Uterus (tissue), 4 donors: Measurements from ENCODE around the gene TMF1. TPM values are rescaled to one million over a fixed set of nuclear protein-coding genes. Genes with fewer than 3 reads are reported as not detected.

Experiments used
- DNase-seq, 2 donors: peaks; one replicate each; pipeline ENCODE4 v3.0.0-alpha.2; 2019 to 2020
- H3K27ac ChIP-seq, 2 donors: fragments of 200-600 bp; sonication (generic); 1 replicate in 1 of 2; 2 replicates in 1 of 2; pipeline ENCODE4 v1.5.1; 2016 to 2018
- H3K27me3 ChIP-seq, 2 donors: fragments of 200-600 bp; sonication (generic); one replicate each; pipeline ENCODE4 v1.5.1; 2018 to 2019; ENCODE audit warnings: control low read depth in 1 of 2
- H3K36me3 ChIP-seq, 2 donors: fragments of 200-600 bp; sonication (generic); one replicate each; pipeline ENCODE4 v1.5.1; 2019; ENCODE audit warnings: control low read depth in 1 of 2
- H3K4me1 ChIP-seq, 2 donors: fragments of 200-600 bp; sonication (generic); one replicate each; pipeline ENCODE4 v1.5.1; 2018 to 2019; ENCODE audit warnings: control low read depth in 1 of 2
- H3K4me3 ChIP-seq, 2 donors: fragments of 200-600 bp; sonication (generic); 1 replicate in 1 of 2; 2 replicates in 1 of 2; pipeline ENCODE4 v1.5.1; 2018 to 2019; ENCODE audit warnings: mild to moderate bottlenecking in 1 of 2
- H3K9me3 ChIP-seq, 2 donors: fragments of 200-600 bp; sonication (generic); one replicate each; pipeline ENCODE4 v1.5.1; 2019; ENCODE audit warnings: control low read depth in 1 of 2
- CTCF ChIP-seq, 4 experiments: fragments of 200-600 bp in 2 of 4; fragments of 450-650 bp in 2 of 4; sonication (generic) in 2 of 4; IDR thresholded peaks; one replicate each; pipeline ENCODE4 v1.5.1; 2016 to 2019; ENCODE audit warnings: antibody characterized with exemption in 4 of 4, mild to moderate bottlenecking in 2 of 4, moderate library complexity in 1 of 4
- POLR2A ChIP-seq, 2 donors: fragments of 450-650 bp; IDR thresholded peaks; one replicate each; pipeline ENCODE4 v1.6.1; 2016; ENCODE audit warnings: antibody characterized with exemption in 2 of 2, mild to moderate bottlenecking in 1 of 2, moderate library complexity in 1 of 2
- intact Hi-C: fragments of 100-400 bp; cut with DNase I; formaldehyde crosslinking; loops from one replicate; pipeline ENCODE4 v1.15.1; 2023; ENCODE audit warnings: low total_unique reads
- total RNA-seq, 4 donors: library from RNA; depleted of rRNA in 3 of 4; stranded (reverse); fragments of >200 nt in 3 of 4; gene quantifications; one replicate each; pipeline versions ENCODE4 v1.1.0 to v1.2.4, GENCODE V29; 2014 to 2023
- donor health status: DM: yes; HTN: yes; CAD: no.

Gene TMF1
- total RNA-seq, 4 donors from 2014 or later = 24.1 to 69.3 (median 44.9) TPM

- Histone ChIP-seq H3K9me3 (no peaks in the 10 kb centered on the region), H3K36me3 (no peaks in the 10 kb centered on the region), H3K4me1 (no peaks in the 10 kb centered on the region), H3K27ac (no peak overlapping the region), H3K4me3 (no peak overlapping the region), H3K27me3 (no peaks in the 10 kb centered on the region)
- intact Hi-C loops = no loop called here
- TF ChIP-seq CTCF (IDR thresholded peaks at IDR 0.05) (no peak), POLR2A (IDR thresholded peaks at IDR 0.05) (no peak)
- DNase-seq = no peak
Observed at GRCh38 chr3:68999605-69000004, 52.5 kb downstream of the TMF1 start.

- Histone ChIP-seq H3K4me3 (no peak overlapping the region), H3K4me1 (no peaks in the 10 kb centered on the region), H3K27ac (no peak overlapping the region), H3K36me3 (no peaks in the 10 kb centered on the region), H3K9me3 (no peaks in the 10 kb centered on the region), H3K27me3 (no peaks in the 10 kb centered on the region)
- no peak for DNase-seq
- intact Hi-C loops = no loop called here
- TF ChIP-seq POLR2A (IDR thresholded peaks at IDR 0.05) (no peak), CTCF (IDR thresholded peaks at IDR 0.05) (no peak)
Observed at GRCh38 chr3:68999158-68999557, 53.0 kb downstream of the TMF1 start.

GRCh38 chr3:68997887-68998286 lies 54.2 kb downstream of the TMF1 start:
- Histone ChIP-seq H3K27ac (no peak overlapping the region), H3K9me3 (no peaks in the 10 kb centered on the region), H3K36me3 (no peaks in the 10 kb centered on the region), H3K27me3 (no peaks in the 10 kb centered on the region), H3K4me3 (no peak overlapping the region), H3K4me1 (no peaks in the 10 kb centered on the region)
- no peak for TF ChIP-seq CTCF (IDR thresholded peaks at IDR 0.05)
- TF ChIP-seq POLR2A (IDR thresholded peaks at IDR 0.05) = no peak
- no peak for DNase-seq
- intact Hi-C loops = no loop called here

GRCh38 chr3:68996356-68996995 lies 55.7 kb downstream of the TMF1 start:
- no peaks in the 10 kb centered on the region for H3K4me1 ChIP-seq
- no peak for DNase-seq
- TF ChIP-seq POLR2A (IDR thresholded peaks at IDR 0.05) (no peak), CTCF (IDR thresholded peaks at IDR 0.05) (no peak)
- intact Hi-C loops = no loop called here
- H3K27me3 ChIP-seq = no peaks in the 10 kb centered on the region
- H3K4me3 ChIP-seq = no peak overlapping the region
- no peaks in the 10 kb centered on the region for H3K9me3 ChIP-seq
- no peak overlapping the region for H3K27ac ChIP-seq
- H3K36me3 ChIP-seq = no peaks in the 10 kb centered on the region

- Histone ChIP-seq H3K36me3 (no peaks in the 10 kb centered on the region), H3K27ac (no peak overlapping the region), H3K4me3 (no peak overlapping the region), H3K9me3 (no peaks in the 10 kb centered on the region), H3K27me3 (no peaks in the 10 kb centered on the region), H3K4me1 (no peaks in the 10 kb centered on the region)
- no peak for TF ChIP-seq CTCF (IDR thresholded peaks at IDR 0.05)
- no peak for TF ChIP-seq POLR2A (IDR thresholded peaks at IDR 0.05)
- intact Hi-C loops = no loop called here
- DNase-seq = no peak
Observed at GRCh38 chr3:68988740-68989139, 63.4 kb downstream of the TMF1 start.
